Smooth muscle cell (in vitro differentiated cells): ENCODE measurements around the gene ITGB6. TPM values are rescaled to one million over a fixed set of nuclear protein-coding genes. Genes with fewer than 3 reads are reported as not detected.

Source experiments
- DNase-seq: peaks from one replicate; lab custom pipeline; 2025; ENCODE audit not compliant: unreplicated experiment; lab: John Stamatoyannopoulos, UW
- H2AFZ ChIP-seq: fragments of 200-600 bp; sonication (generic); 2 replicates; pipeline ENCODE4 v1.6.0; 2016; ENCODE audit warnings: antibody characterized with exemption, low read depth, mild to moderate bottlenecking
- H3F3A ChIP-seq: fragments of 200-600 bp; sonication (generic); 2 replicates; pipeline ENCODE4 v1.6.0; 2017; ENCODE audit warnings: antibody characterized with exemption, low read depth
- H3K27ac ChIP-seq: fragments of 200-600 bp; sonication (generic); 2 replicates; pipeline ENCODE4 v1.5.1; 2016; ENCODE audit warnings: low read depth, mild to moderate bottlenecking
- H3K27me3 ChIP-seq: fragments of 200-600 bp; sonication (generic); 2 replicates; pipeline ENCODE4 v1.6.1; 2016; ENCODE audit warnings: low read depth, mild to moderate bottlenecking
- H3K36me3 ChIP-seq: fragments of 200-600 bp; sonication (generic); 2 replicates; pipeline ENCODE4 v1.5.1; 2016; ENCODE audit warnings: low read depth
- H3K4me1 ChIP-seq: fragments of 200-600 bp; sonication (generic); 2 replicates; pipeline ENCODE4 v1.5.1; 2016; ENCODE audit warnings: low read depth
- H3K4me2 ChIP-seq: fragments of 200-600 bp; sonication (generic); 2 replicates; pipeline ENCODE4 v1.6.0; 2016; ENCODE audit warnings: mild to moderate bottlenecking
- H3K4me3 ChIP-seq: fragments of 200-600 bp; sonication (generic); 2 replicates; pipeline ENCODE4 v1.5.1; 2016; ENCODE audit warnings: mild to moderate bottlenecking
- H3K79me2 ChIP-seq: fragments of 200-600 bp; sonication (generic); 2 replicates; pipeline ENCODE4 v1.6.0; 2016; ENCODE audit warnings: low read depth, mild to moderate bottlenecking
- H3K9ac ChIP-seq: fragments of 200-600 bp; sonication (generic); 2 replicates; pipeline ENCODE4 v1.6.0; 2016; ENCODE audit warnings: low read depth
- H3K9me3 ChIP-seq: fragments of 200-600 bp; sonication (generic); replicated peaks from 2 replicates; pipeline ENCODE4 v1.5.1; 2016; ENCODE audit warnings: low read depth
- H4K20me1 ChIP-seq: fragments of 200-600 bp; sonication (generic); 2 replicates; pipeline ENCODE4 v1.6.0; 2016; ENCODE audit warnings: low read depth
- CTCF ChIP-seq: fragments of 200-600 bp; sonication (generic); IDR thresholded peaks from 2 replicates; pipeline ENCODE4 v1.5.1; 2017; ENCODE audit warnings: borderline replicate concordance, mild to moderate bottlenecking, antibody characterized with exemption; ENCODE audit not compliant: insufficient read depth, poor library complexity, severe bottlenecking
- WGBS: methylation state at CpG from one replicate; pipeline ENCODE4 v1.1.7; 2016; ENCODE audit warnings: low lambda C conversion rate; 5-methylcytosine and 5-hydroxymethylcytosine counted together
- polyA plus RNA-seq: library from polyadenylated mRNA; unstranded; fragments of >200 nt; fragmentation: Nextera tagmentation; extraction: Ambion mirVana; gene quantifications from 2 replicates; pipeline ENCODE4 v1.2.1, GENCODE V29; 2016
- total RNA-seq: library from RNA; depleted of rRNA; stranded (reverse); fragments of >200 nt; gene quantifications from 2 replicates; pipeline ENCODE4 v1.2.3, GENCODE V29; 2014

Gene ITGB6
- total and polyA plus RNA-seq, 2 experiments from 2014 or later = 15.2 to 181 TPM

GRCh38 chr2:160200921-160201320, 849 bp upstream of the ITGB6 start:
- H3K27me3 ChIP-seq = no peaks in the 10 kb centered on the region
- H4K20me1 ChIP-seq = no peaks in the 10 kb centered on the region
- H3K79me2 ChIP-seq = no peaks in the 10 kb centered on the region
- no peaks in the 10 kb centered on the region for H3K4me1 ChIP-seq
- no peak overlapping the region for H3K4me3 ChIP-seq
- 32% methylated on average over 3 of the region's 3 CpGs for WGBS
- H3K4me2 ChIP-seq = no peak overlapping the region
- H3K9ac ChIP-seq = no peak overlapping the region
- no peak for DNase-seq
- no peak overlapping the region for H2AFZ ChIP-seq
- no peak for TF ChIP-seq CTCF
- H3K9me3 ChIP-seq = no peaks in the 10 kb centered on the region
- H3K27ac ChIP-seq = peak overlapping the region; percentile 34
- no peaks in the 10 kb centered on the region for H3K36me3 ChIP-seq
- H3F3A ChIP-seq = peaks cover 3% of the 10 kb centered on the region

GRCh38 chr2:160199053-160199452, 1.0 kb downstream of the ITGB6 start:
- WGBS = 72% methylated on average over 1 of the region's 1 CpG
- Histone ChIP-seq H3K79me2 (no peaks in the 10 kb centered on the region), H3K9ac (peak overlapping the region; percentile 59), H3K27ac (peak overlapping the region; percentile 55), H3K4me1 (no peaks in the 10 kb centered on the region), H3K4me3 (peak overlapping the region; percentile 46), H3K36me3 (no peaks in the 10 kb centered on the region), H3K4me2 (peak overlapping the region; percentile 62), H3K27me3 (no peaks in the 10 kb centered on the region), H2AFZ (no peak overlapping the region), H3F3A (no peaks in the 10 kb centered on the region), H4K20me1 (no peaks in the 10 kb centered on the region), H3K9me3 (no peaks in the 10 kb centered on the region)
- DNase-seq = no peak
- TF ChIP-seq CTCF = no peak

- no peaks in the 10 kb centered on the region for H3K27me3 ChIP-seq
- no peak for TF ChIP-seq CTCF
- DNase-seq = no peak
- 81% methylated on average over 2 of the region's 2 CpGs for WGBS
- no peaks in the 10 kb centered on the region for H4K20me1 ChIP-seq
- no peaks in the 10 kb centered on the region for H3K36me3 ChIP-seq
- H3K9ac ChIP-seq = no peak overlapping the region
- H3K9me3 ChIP-seq = no peaks in the 10 kb centered on the region
- H3K4me1 ChIP-seq = no peaks in the 10 kb centered on the region
- H3K4me3 ChIP-seq = peak overlapping the region; percentile 46
- peaks cover 2% of the 10 kb centered on the region for H3K79me2 ChIP-seq
- H3K4me2 ChIP-seq = peak overlapping the region; percentile 62
- H3F3A ChIP-seq = no peaks in the 10 kb centered on the region
- H3K27ac ChIP-seq = peak overlapping the region; percentile 30
- H2AFZ ChIP-seq = peak overlapping the region; percentile 4
Measured at GRCh38 chr2:160197587-160197986, 2.5 kb downstream of the ITGB6 start.

- Histone ChIP-seq H3K4me2 (peak overlapping the region; percentile 31), H3K79me2 (peaks cover 3% of the 10 kb centered on the region), H3K9ac (no peak overlapping the region), H3K4me1 (no peaks in the 10 kb centered on the region), H3K4me3 (no peak overlapping the region), H3K27ac (no peak overlapping the region), H4K20me1 (no peaks in the 10 kb centered on the region), H3K36me3 (no peaks in the 10 kb centered on the region), H2AFZ (no peak overlapping the region), H3K9me3 (no peaks in the 10 kb centered on the region), H3F3A (no peaks in the 10 kb centered on the region), H3K27me3 (no peaks in the 10 kb centered on the region)
- no peak for TF ChIP-seq CTCF
- no peak for DNase-seq
- 77% methylated on average over 5 of the region's 5 CpGs for WGBS
Measured at GRCh38 chr2:160194946-160195345, 5.1 kb downstream of the ITGB6 start.
